ENCODE data around the gene ICAM1. TPM values are rescaled to one million over a fixed set of nuclear protein-coding genes. Genes with fewer than 3 reads are reported as not detected.

Gene ICAM1
- total and polyA plus RNA-seq, 10 of the 15 experiments (the other 5 are each of a cell fraction or from before 2014, with no cell fraction given): 7.6 to 115 (median 60.2) TPM

GRCh38 chr19:10332965-10333757, 62.2 kb downstream of the ICAM1 start, which contains the start of gene RAVER1 (continued):
- TF ChIP-seq PRDM15 (CRISPR knock-in tag; IDR thresholded peaks at IDR 0.05) (no peak), SUPT20H (IDR thresholded peaks at IDR 0.05; ENCODE audit: borderline replicate concordance, control insufficient read depth, low read depth, low read length) (no peak), SREBF2 (IDR thresholded peaks at IDR 0.05; ENCODE audit: low read length) (no peak), TAF1 (IDR thresholded peaks at IDR 0.05; ENCODE audit: borderline replicate concordance, low read depth, low read length) (peak; percentile 89), TCF7 (IDR thresholded peaks at IDR 0.05; ENCODE audit: borderline replicate concordance) (no peak), IRF3 (IDR thresholded peaks at IDR 0.05) (no peak), ZZZ3 (IDR thresholded peaks at IDR 0.05; ENCODE audit: control insufficient read depth, insufficient read length, low read depth) (no peak), YBX1 (IDR thresholded peaks at IDR 0.05) (no peak), USF1 (IDR thresholded peaks at IDR 0.05; ENCODE audit: borderline replicate concordance, extremely low read length, insufficient read depth, low read depth, low read length) (peak; percentile 18), CHD4 (IDR thresholded peaks at IDR 0.05) (no peak), RB1 (IDR thresholded peaks at IDR 0.05; ENCODE audit: borderline replicate concordance) (peak; percentile 83; the same call in 1 of the 2 replicates), BACH1 (IDR thresholded peaks at IDR 0.05; ENCODE audit: borderline replicate concordance) (peak; percentile 77), RAD21 (IDR thresholded peaks at IDR 0.05; ENCODE audit: insufficient read depth, low read depth, low read length) (no peak), PKNOX1 (IDR thresholded peaks at IDR 0.05) (peak; percentile 12; the same call in 1 of the 2 replicates), HDAC2 (IDR thresholded peaks at IDR 0.05) (no peak), HDGF (IDR thresholded peaks at IDR 0.05) (0 out of 2 replicates have a peak, but pooled peaks have one; percentile 54), E2F4 (IDR thresholded peaks at IDR 0.05; ENCODE audit: low read depth, low read length) (peak; percentile 68), ZNF274 (IDR thresholded peaks at IDR 0.05; ENCODE audit: insufficient read depth, insufficient read length) (no peak), ZNF384 (IDR thresholded peaks at IDR 0.05; ENCODE audit: borderline replicate concordance, low read depth, low read length) (no peak), JUNB (IDR thresholded peaks at IDR 0.05) (no peak)

All from GM12878 (cell line).